HEK293T (cell line): Measurements from ENCODE around the gene DNAJC6.

Source experiments
- CTCF ChIA-PET: fragments of 350-600 bp; formaldehyde crosslinking; extraction: SDS; loops from one replicate; lab custom pipeline; 2021; ENCODE audit warnings: antibody characterized with exemption, inconsistent platforms; lab: Yijun Ruan, JAX
- POLR2A ChIA-PET: fragments of 350-600 bp; formaldehyde crosslinking; extraction: SDS; loops from one replicate; lab custom pipeline; 2020; ENCODE audit warnings: antibody characterized with exemption, inconsistent platforms; lab: Yijun Ruan, JAX
- DNase-seq: peaks from one replicate; pipeline ENCODE4 v3.0.0; 2012; ENCODE audit warnings: mixed read lengths; ENCODE audit errors: extremely low spot score
- ARNT ChIP-seq: fragments of 450-650 bp; IDR thresholded peaks from 2 replicates; pipeline ENCODE4 v1.6.1; 2017; ENCODE audit warnings: mild to moderate bottlenecking
- BHLHE40 ChIP-seq: fragments of 450-650 bp; IDR thresholded peaks from 2 replicates; pipeline ENCODE4 v1.6.1; 2016; ENCODE audit warnings: mild to moderate bottlenecking, moderate library complexity, borderline replicate concordance
- CTBP1 ChIP-seq: fragments of 450-650 bp; IDR thresholded peaks from 2 replicates; pipeline ENCODE4 v1.6.1; 2016; ENCODE audit warnings: borderline replicate concordance
- ELF4 ChIP-seq: fragments of 450-650 bp; IDR thresholded peaks from 2 replicates; pipeline ENCODE4 v1.6.1; 2017; ENCODE audit warnings: antibody characterized with exemption
- FOXA1 ChIP-seq: fragments of 450-650 bp; IDR thresholded peaks from 2 replicates; pipeline ENCODE4 v1.6.1; 2016; ENCODE audit warnings: mild to moderate bottlenecking
- FOXK2 ChIP-seq: fragments of 450-650 bp; IDR thresholded peaks from 2 replicates; pipeline ENCODE4 v1.6.1; 2016; ENCODE audit warnings: mild to moderate bottlenecking
- FOXM1 ChIP-seq: fragments of 450-650 bp; IDR thresholded peaks from 2 replicates; pipeline ENCODE4 v1.6.1; 2017; ENCODE audit warnings: mild to moderate bottlenecking, borderline replicate concordance
- HDGF ChIP-seq: fragments of 450-650 bp; IDR thresholded peaks from 2 replicates; pipeline ENCODE4 v1.6.1; 2017; ENCODE audit warnings: antibody characterized with exemption, borderline replicate concordance
- L3MBTL2 ChIP-seq: fragments of 450-650 bp; conservative IDR thresholded peaks from 2 replicates; pipeline ENCODE4 v1.6.1; 2016; ENCODE audit warnings: mild to moderate bottlenecking
- LEF1 ChIP-seq: fragments of 450-650 bp; IDR thresholded peaks from 2 replicates; pipeline ENCODE4 v1.6.1; 2017; ENCODE audit warnings: mild to moderate bottlenecking, borderline replicate concordance
- NFRKB ChIP-seq: fragments of 450-650 bp; IDR thresholded peaks from 2 replicates; pipeline ENCODE4 v1.6.1; 2016; ENCODE audit warnings: mild to moderate bottlenecking, moderate library complexity
- PKNOX1 ChIP-seq: fragments of 450-650 bp; IDR thresholded peaks from 2 replicates; pipeline ENCODE4 v1.6.1; 2016
- SP1 ChIP-seq: fragments of 450-650 bp; IDR thresholded peaks from 2 replicates; pipeline ENCODE4 v1.6.1; 2017
- SUZ12 ChIP-seq: fragments of 450-650 bp; IDR thresholded peaks from 2 replicates; pipeline ENCODE4 v1.6.1; 2016; ENCODE audit warnings: mild to moderate bottlenecking
- TARDBP ChIP-seq: fragments of 450-650 bp; IDR thresholded peaks from 2 replicates; pipeline ENCODE4 v1.6.1; 2016
- ZNF384 ChIP-seq: fragments of 450-650 bp; IDR thresholded peaks from 2 replicates; pipeline ENCODE4 v1.6.1; 2016

Gene DNAJC6

GRCh38 chr1:65323246-65323645, 13.9 kb downstream of the DNAJC6 start:
- ChIA-PET POLR2A (no interaction called here), CTCF (no interaction called here)
- no peak for TF ChIP-seq ZNF384
- no peak for TF ChIP-seq HDGF
- no peak for TF ChIP-seq NFRKB
- no peak for TF ChIP-seq SUZ12
- DNase-seq: no peak

- POLR2A ChIA-PET: no interaction called here
- DNase-seq: no peak
- CTCF ChIA-PET: no interaction called here
- no peak for TF ChIP-seq CTBP1
- TF ChIP-seq BHLHE40: no peak
- no peak for TF ChIP-seq SP1
- TF ChIP-seq FOXM1: no peak
- no peak for TF ChIP-seq L3MBTL2
- no peak for TF ChIP-seq FOXA1
- TF ChIP-seq NFRKB: no peak
Measured at GRCh38 chr1:65330021-65330420, 20.7 kb downstream of the DNAJC6 start.

GRCh38 chr1:65330822-65331221, 21.5 kb downstream of the DNAJC6 start:
- TF ChIP-seq ELF4 (no peak), FOXA1 (no peak), BHLHE40 (no peak), SUZ12 (no peak)
- no peak for DNase-seq
- ChIA-PET CTCF (no interaction called here), POLR2A (no interaction called here)

- DNase-seq: no peak
- ChIA-PET CTCF (no interaction called here), POLR2A (no interaction called here)
- TF ChIP-seq L3MBTL2 (no peak), ZNF384 (no peak), LEF1 (no peak), SP1 (no peak), BHLHE40 (no peak), ARNT (no peak), SUZ12 (no peak), CTBP1 (no peak), NFRKB (no peak), TARDBP (no peak), HDGF (no peak), FOXM1 (no peak), FOXK2 (no peak), FOXA1 (no peak), PKNOX1 (no peak), ELF4 (no peak)
Measured at GRCh38 chr1:65332821-65333220, 23.5 kb downstream of the DNAJC6 start.

- ChIA-PET CTCF (interaction anchor here (0.5 kb wide), 1 partner anchor 43 kb away, joined by 3 read pairs; no protein-coding TSS in a partner anchor), POLR2A (no interaction called here)
- TF ChIP-seq ZNF384: no peak
- no peak for TF ChIP-seq LEF1
- no peak for TF ChIP-seq FOXK2
- no peak for TF ChIP-seq FOXM1
- TF ChIP-seq CTBP1: no peak
- TF ChIP-seq PKNOX1: no peak
- no peak for TF ChIP-seq NFRKB
- TF ChIP-seq SP1: no peak
- TF ChIP-seq ARNT: no peak
- TF ChIP-seq L3MBTL2: no peak
- TF ChIP-seq FOXA1: no peak
- TF ChIP-seq ELF4: no peak
- no peak for TF ChIP-seq SUZ12
- no peak for TF ChIP-seq BHLHE40
- no peak for TF ChIP-seq TARDBP
- no peak for TF ChIP-seq HDGF
- no peak for DNase-seq
Measured at GRCh38 chr1:65334081-65334480, 24.7 kb downstream of the DNAJC6 start.

- no peak for DNase-seq
- TF ChIP-seq PKNOX1 (no peak), FOXA1 (no peak), SP1 (no peak), ELF4 (no peak), FOXM1 (no peak), ARNT (no peak), LEF1 (no peak), ZNF384 (no peak), L3MBTL2 (no peak), TARDBP (no peak), NFRKB (no peak), FOXK2 (no peak), BHLHE40 (no peak), CTBP1 (no peak), HDGF (no peak), SUZ12 (no peak)
- ChIA-PET POLR2A (no interaction called here), CTCF (interaction anchor here (0.7 kb wide), 1 partner anchor 71 kb away, joined by 3 read pairs; no protein-coding TSS in a partner anchor)
Measured at GRCh38 chr1:65339866-65340468, 30.6 kb downstream of the DNAJC6 start.
